Measurements from ENCODE around the gene BDKRB2. TPM values are rescaled to one million over a fixed set of nuclear protein-coding genes. Genes with fewer than 3 reads are reported as not detected.

BDKRB2 gene
- total RNA-seq, 1 donor from 2014 or later, result not detected

GRCh38 chr14:96250485-96250884, 45.8 kb downstream of the BDKRB2 start:
- intact Hi-C loops (cut with micrococcal nuclease), result no loop called here

GRCh38 chr14:96251656-96252155, 47.1 kb downstream of the BDKRB2 start:
- intact Hi-C loops (cut with micrococcal nuclease), result no loop called here

GRCh38 chr14:96252323-96252998, 47.8 kb downstream of the BDKRB2 start:
- intact Hi-C loops (cut with micrococcal nuclease), result no loop called here

GRCh38 chr14:96252999-96253539, 48.4 kb downstream of the BDKRB2 start:
- intact Hi-C loops (cut with micrococcal nuclease), result no loop called here

GRCh38 chr14:96254687-96255086, 50.0 kb downstream of the BDKRB2 start:
- intact Hi-C loops (cut with micrococcal nuclease), result no loop called here

GRCh38 chr14:96255501-96256366, 51.1 kb downstream of the BDKRB2 start, which contains the start of gene BDKRB1:
Gene BDKRB1 (plus strand): TSS chr14:96256210. CDS start chr14:96263683, 7,473 bp downstream.
- intact Hi-C loops (cut with micrococcal nuclease), result no loop called here

GRCh38 chr14:96256407-96256806, 51.8 kb downstream of the BDKRB2 start:
- intact Hi-C loops (cut with micrococcal nuclease), result no loop called here

- intact Hi-C loops (cut with micrococcal nuclease), result no loop called here
Observed at GRCh38 chr14:96257056-96257455, 52.4 kb downstream of the BDKRB2 start.

- intact Hi-C loops (cut with micrococcal nuclease), result no loop called here
Observed at GRCh38 chr14:96257900-96258299, 53.3 kb downstream of the BDKRB2 start.

GRCh38 chr14:96260341-96260821, 55.7 kb downstream of the BDKRB2 start:
- intact Hi-C loops (cut with micrococcal nuclease), result no loop called here

GRCh38 chr14:96261053-96261452, 56.4 kb downstream of the BDKRB2 start:
- intact Hi-C loops (cut with micrococcal nuclease), result no loop called here

GRCh38 chr14:96261772-96262655, 57.4 kb downstream of the BDKRB2 start:
- intact Hi-C loops (cut with micrococcal nuclease), result no loop called here

- intact Hi-C loops (cut with micrococcal nuclease), result no loop called here
Observed at GRCh38 chr14:96263347-96264199, 58.9 kb downstream of the BDKRB2 start.

GRCh38 chr14:96264200-96264553, 59.5 kb downstream of the BDKRB2 start:
- intact Hi-C loops (cut with micrococcal nuclease), result no loop called here

- intact Hi-C loops (cut with micrococcal nuclease), result no loop called here
Observed at GRCh38 chr14:96264853-96265252, 60.2 kb downstream of the BDKRB2 start.

GRCh38 chr14:96265383-96266095, 60.9 kb downstream of the BDKRB2 start:
- intact Hi-C loops (cut with micrococcal nuclease), result no loop called here

- intact Hi-C loops (cut with micrococcal nuclease), result no loop called here
Observed at GRCh38 chr14:96267336-96267735, 62.7 kb downstream of the BDKRB2 start.

GRCh38 chr14:96267916-96268315, 63.3 kb downstream of the BDKRB2 start:
- intact Hi-C loops (cut with micrococcal nuclease), result no loop called here
